K562 (cell line): ENCODE data around the gene LPIN1. TPM values are rescaled to one million over a fixed set of nuclear protein-coding genes. Genes with fewer than 3 reads are reported as not detected.

Experiments
- ATAC-seq: fragments of 200-7000 bp; cut with Tn5 transposase; 3 replicates; pipeline ENCODE4 v1.9.1; 2020; ENCODE audit warnings: moderate library complexity
- BruUV-seq: library from RNA; stranded (reverse); fragments of 400-500 nt; replicated peaks from 2 replicates; lab custom pipeline; 2021; lab: Mats Ljungman, UMichigan
- CTCF ChIA-PET: fragments of 300-600 bp; formaldehyde crosslinking; extraction: SDS; loops from one replicate; lab custom pipeline; 2021; ENCODE audit warnings: low intra/inter-chr PET ratio; lab: Yijun Ruan, JAX
- POLR2A ChIA-PET: fragments of 300-600, 350-650 bp; sonication (Branson Sonifier 250); formaldehyde crosslinking; extraction: SDS; loops from one replicate; lab custom pipeline; 2021; ENCODE audit warnings: antibody characterized with exemption, inconsistent platforms; lab: Yijun Ruan, JAX
- DNase-seq, 4 experiments: peaks; one replicate each; pipeline versions ENCODE4 v3.0.0 to v3.0.0-alpha.2; 2011 to 2018; ENCODE audit warnings: low spot score in 3 of 4, mixed read lengths in 3 of 4; ENCODE audit errors: extremely low read depth in 1 of 4
- FAIRE-seq: peaks from 2 replicates; lab custom pipeline; 2011; peaks lifted over from hg19 to GRCh38; lab: Jason Lieb, UNC
- H2AFZ ChIP-seq: 2 replicates; pipeline ENCODE4 v1.6.0; 2011; ENCODE audit warnings: low read depth, low read length, control low read depth, inconsistent platforms
- H3K27ac ChIP-seq: fragments of 200-600 bp; 3 replicates; pipeline ENCODE4 v1.8.0; 2011; ENCODE audit warnings: low read depth, mild to moderate bottlenecking, control low read depth, inconsistent platforms, low read length, moderate library complexity, mixed read lengths; ENCODE audit errors: extremely low read depth
- H3K27me3 ChIP-seq, 2 experiments: fragments of 300-600 bp in 1 of 2; 2 replicates in 1 of 2; 3 replicates in 1 of 2; pipeline versions ENCODE4 v1.6.0 to v1.8.0; 2011; ENCODE audit warnings: inconsistent platforms in 2 of 2, low read length in 2 of 2, mild to moderate bottlenecking in 1 of 2, mixed read lengths in 1 of 2, moderate library complexity in 1 of 2; ENCODE audit not compliant: control insufficient read depth in 2 of 2, insufficient read depth in 2 of 2
- H3K36me3 ChIP-seq: fragments of 300-600 bp; 3 replicates; pipeline ENCODE4 v1.8.0; 2011; ENCODE audit warnings: mild to moderate bottlenecking, low read length, inconsistent platforms; ENCODE audit not compliant: control insufficient read depth, insufficient read depth
- H3K4me1 ChIP-seq, 2 experiments: fragments of 200-600 bp in 1 of 2; replicated peaks in 1 of 2; 2 replicates in 1 of 2; 3 replicates in 1 of 2; pipeline versions ENCODE4 v1.5.1 to v1.8.0; 2011; ENCODE audit warnings: inconsistent platforms in 2 of 2, low read length in 2 of 2, mild to moderate bottlenecking in 1 of 2, mixed read lengths in 1 of 2, moderate library complexity in 1 of 2; ENCODE audit not compliant: control insufficient read depth in 2 of 2, insufficient read depth in 2 of 2
- H3K4me2 ChIP-seq: 2 replicates; pipeline ENCODE4 v1.6.1; 2011; ENCODE audit warnings: low read length, control low read depth, inconsistent platforms, mixed read lengths; ENCODE audit not compliant: insufficient read depth
- H3K4me3 ChIP-seq: fragments of 200-600 bp; sonication (generic), shearing (Covaris generic); 2 replicates; pipeline ENCODE4 v1.5.1; 2016; ENCODE audit warnings: control low read depth, inconsistent platforms
- H3K79me2 ChIP-seq: fragments of 200-600 bp; 3 replicates; pipeline ENCODE4 v1.8.0; 2011; ENCODE audit warnings: low read length, inconsistent platforms; ENCODE audit not compliant: control insufficient read depth, insufficient read depth
- H3K9ac ChIP-seq, 2 experiments: 2 replicates each; pipeline versions ENCODE4 v1.6.0 to v1.6.1; 2011; ENCODE audit warnings: low read depth in 2 of 2, low read length in 2 of 2, control low read depth in 1 of 2, inconsistent platforms in 1 of 2, mild to moderate bottlenecking in 1 of 2, mixed read lengths in 1 of 2; ENCODE audit not compliant: insufficient read depth in 1 of 2
- H3K9me1 ChIP-seq: one replicate; pipeline ENCODE4 v1.6.0; 2011; ENCODE audit warnings: inconsistent platforms, mild to moderate bottlenecking, low read length, moderate library complexity; ENCODE audit not compliant: control insufficient read depth, insufficient read depth
- H3K9me3 ChIP-seq: replicated peaks from 2 replicates; pipeline ENCODE4 v1.5.1; 2011; ENCODE audit warnings: low read depth, low read length, inconsistent platforms; ENCODE audit not compliant: control insufficient read depth, insufficient read depth
- H4K20me1 ChIP-seq: replicated peaks from 2 replicates; pipeline ENCODE4 v1.6.1; 2011; ENCODE audit warnings: low read length, inconsistent platforms, mixed read lengths; ENCODE audit not compliant: control insufficient read depth, insufficient read depth
- ETV6 ChIP-seq, 3 experiments: fragments of 150-350 bp in 1 of 3; sonication (generic) in 1 of 3; formaldehyde crosslinking in 1 of 3; IDR thresholded peaks; 2 replicates each; pipeline versions ENCODE4 v1.6.1 to v1.8.0; 2014 to 2022; ENCODE audit warnings: borderline replicate concordance in 2 of 3, low read depth in 2 of 3, antibody characterized with exemption in 1 of 3, low read length in 1 of 3, mild to moderate bottlenecking in 1 of 3, missing genetic modification reagents in 1 of 3
- FOXJ3 ChIP-seq: sonication (generic); formaldehyde crosslinking; IDR thresholded peaks from 2 replicates; pipeline ENCODE4 v1.4.0; 2020; ENCODE audit warnings: mild to moderate bottlenecking, missing genetic modification reagents
- NCOA1 ChIP-seq: fragments of 450-650 bp; IDR thresholded peaks from 2 replicates; pipeline ENCODE4 v1.6.1; 2016; ENCODE audit warnings: low read depth
- SRSF1 ChIP-seq: fragments of 200-400 bp; formaldehyde crosslinking; IDR thresholded peaks from 2 replicates; pipeline ENCODE4 v1.6.1; 2017; ENCODE audit warnings: mild to moderate bottlenecking, low read depth, low read length, moderate library complexity
- TOE1 ChIP-seq, 2 experiments: fragments of 450-650 bp in 1 of 2; sonication (generic) in 1 of 2; formaldehyde crosslinking in 1 of 2; IDR thresholded peaks; 2 replicates each; pipeline versions ENCODE4 v1.7.1 to v1.8.0; 2016 to 2022; ENCODE audit warnings: borderline replicate concordance in 2 of 2, mild to moderate bottlenecking in 2 of 2, antibody characterized with exemption in 1 of 2, inconsistent platforms in 1 of 2, low read depth in 1 of 2, missing genetic modification reagents in 1 of 2, moderate library complexity in 1 of 2
- ZNF263 ChIP-seq: sonication (generic); formaldehyde crosslinking; IDR thresholded peaks from 2 replicates; pipeline ENCODE4 v1.8.0; 2022; ENCODE audit warnings: mild to moderate bottlenecking, missing genetic modification reagents, borderline replicate concordance
- ZNF561 ChIP-seq: fragments of 450-650 bp; formaldehyde crosslinking; conservative IDR thresholded peaks from 2 replicates; pipeline ENCODE4 v1.4.0; 2020; ENCODE audit warnings: mild to moderate bottlenecking, moderate library complexity
- ZNF778 ChIP-seq: fragments of 450-650 bp; formaldehyde crosslinking; IDR thresholded peaks from 2 replicates; pipeline ENCODE4 v1.4.0; 2020; ENCODE audit warnings: mild to moderate bottlenecking, moderate library complexity
- WGBS: fragments of 100-300 bp; shearing (Covaris generic); methylation state at CpG from one replicate; pipeline ENCODE4 v1.1.6; 2016; ENCODE audit warnings: low coverage, mixed read lengths; ENCODE audit not compliant: insufficient coverage; ENCODE audit errors: missing lambda C conversion rate; 5-methylcytosine and 5-hydroxymethylcytosine counted together
- in situ Hi-C: fragments of 300-500 bp; cut with MboI; formaldehyde crosslinking; loops from 4 replicates; pipeline ENCODE4 v1.15.0; 2018; ENCODE audit warnings: inconsistent platforms, mixed read lengths
- intact Hi-C: fragments of 100-400 bp; cut with micrococcal nuclease; formaldehyde crosslinking; loops from 2 replicates; pipeline ENCODE4 v1.14.2; 2022
- polyA plus RNA-seq, 8 experiments: library from polyadenylated mRNA; depleted of rRNA in 4 of 8; stranded (reverse) in 5 of 8; unstranded in 3 of 8; fragments of >200 nt; fragmentation: Nextera tagmentation in 2 of 8; fragmentation: Illumina TruSeq in 1 of 8; extraction: Ambion mirVana in 2 of 8; extraction: Trizol in 1 of 8; gene quantifications; 2 replicates each; pipeline versions ENCODE4 v1.2.1 to v1.2.3, GENCODE V29; 2011 to 2014; ENCODE audit warnings: inconsistent platforms in 1 of 8, missing spikeins in 1 of 8
- total RNA-seq, 7 experiments: library from RNA; depleted of rRNA in 6 of 7; stranded (reverse); fragments of >200 nt in 6 of 7; fragmentation: Illumina TruSeq in 2 of 7; extraction: Trizol in 2 of 7; gene quantifications; 2 replicates each; pipeline versions ENCODE4 v1.2.1 to v1.2.3, GENCODE V29; 2011 to 2021; ENCODE audit warnings: low replicate concordance in 1 of 7
- TF ChIP-seq, protein P1 (sequence below): fragments of 250-450 bp; sonication (Bioruptor Pico); IDR thresholded peaks from 2 replicates; pipeline ENCODE4 v1.8.0; 2021; ENCODE audit warnings: borderline replicate concordance, mild to moderate bottlenecking, moderate library complexity; ENCODE audit not compliant: poor library complexity, severe bottlenecking
- TF ChIP-seq, protein P2 (sequence below): fragments of 450-650 bp; IDR thresholded peaks from 2 replicates; pipeline ENCODE4 v1.6.1; 2016; ENCODE audit warnings: borderline replicate concordance

Gene LPIN1
- total and polyA plus RNA-seq, 9 of the 15 experiments (the other 6 are each of a cell fraction or from before 2014, with no cell fraction given) = 9.2 to 84.0 (median 27.8) TPM

DNA sequence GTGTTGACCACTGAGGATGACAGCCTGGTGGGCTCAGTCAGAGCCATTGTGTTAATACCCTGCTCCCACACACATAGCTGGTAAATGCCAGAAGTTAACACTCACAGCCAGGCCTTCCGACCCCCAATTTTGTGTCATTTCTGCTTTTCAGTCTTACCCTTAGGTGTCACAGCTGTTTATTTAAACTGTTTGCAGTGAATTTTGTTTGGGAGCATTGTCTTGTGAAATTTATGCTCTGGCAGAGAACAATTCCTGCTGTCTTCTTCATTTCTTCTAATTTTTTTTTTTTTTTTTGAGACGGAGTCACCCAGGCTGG, 8.2 kb downstream of the LPIN1 start:
- Histone ChIP-seq H3K36me3 (peaks cover 7% of the 10 kb centered on the region; the same call in 2 of the 3 replicates), H3K79me2 (peaks cover 88% of the 10 kb centered on the region), H4K20me1 (peaks cover 26% of the 10 kb centered on the region), H3K4me3 (no peak overlapping the region), H2AFZ (no peak overlapping the region), H3K9me3 (no peaks in the 10 kb centered on the region), H3K27me3 (no peaks in the 10 kb centered on the region), H3K27ac (no peak overlapping the region), H3K4me2 (no peak overlapping the region; the same call in 1 of the 2 replicates), H3K9me1 (no peaks in the 10 kb centered on the region), H3K9ac (no peak overlapping the region), H3K4me1 (peaks cover 30 to 56% of the 10 kb centered on the region in 2 experiments)
- no peak for DNase-seq
- BruUV-seq = no TSS peak
- CTCF ChIA-PET = interaction anchor here (0.5 kb wide), 1 partner anchor 610 kb away, joined by 3 read pairs; no protein-coding TSS in a partner anchor
- in situ Hi-C loops = no loop called here
- no peak for FAIRE-seq
- intact Hi-C loops = no loop called here
- WGBS = 81% methylated on average over 2 of the region's 2 CpGs
- POLR2A ChIA-PET = interaction anchor here (1.5 to 1.6 kb wide), 2 partner anchors 11 to 46 kb away, joined by 3 to 4 read pairs; no protein-coding TSS in a partner anchor
- TF ChIP-seq, protein P1, sequence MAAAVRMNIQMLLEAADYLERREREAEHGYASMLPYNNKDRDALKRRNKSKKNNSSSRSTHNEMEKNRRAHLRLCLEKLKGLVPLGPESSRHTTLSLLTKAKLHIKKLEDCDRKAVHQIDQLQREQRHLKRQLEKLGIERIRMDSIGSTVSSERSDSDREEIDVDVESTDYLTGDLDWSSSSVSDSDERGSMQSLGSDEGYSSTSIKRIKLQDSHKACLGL = no peak
- TF ChIP-seq TOE1 (IDR thresholded peaks at IDR 0.05; ENCODE audit: borderline replicate concordance) (no peak), TOE1 (CRISPR knock-in tag; IDR thresholded peaks at IDR 0.05; ENCODE audit: borderline replicate concordance, low read depth) (no peak), ETV6 (IDR thresholded peaks at IDR 0.05; ENCODE audit: borderline replicate concordance in 1 of 2, low read depth in 2 of 2, low read length in 1 of 2) (no peak), ETV6 (CRISPR knock-in tag; IDR thresholded peaks at IDR 0.05; ENCODE audit: borderline replicate concordance) (no peak), SRSF1 (no peak), ZNF263 (CRISPR knock-in tag) (no peak), FOXJ3 (CRISPR knock-in tag) (no peak), NCOA1 (no peak), ZNF561 (CRISPR knock-in tag) (no peak), ZNF778 (CRISPR knock-in tag) (no peak)
- TF ChIP-seq, protein P2, sequence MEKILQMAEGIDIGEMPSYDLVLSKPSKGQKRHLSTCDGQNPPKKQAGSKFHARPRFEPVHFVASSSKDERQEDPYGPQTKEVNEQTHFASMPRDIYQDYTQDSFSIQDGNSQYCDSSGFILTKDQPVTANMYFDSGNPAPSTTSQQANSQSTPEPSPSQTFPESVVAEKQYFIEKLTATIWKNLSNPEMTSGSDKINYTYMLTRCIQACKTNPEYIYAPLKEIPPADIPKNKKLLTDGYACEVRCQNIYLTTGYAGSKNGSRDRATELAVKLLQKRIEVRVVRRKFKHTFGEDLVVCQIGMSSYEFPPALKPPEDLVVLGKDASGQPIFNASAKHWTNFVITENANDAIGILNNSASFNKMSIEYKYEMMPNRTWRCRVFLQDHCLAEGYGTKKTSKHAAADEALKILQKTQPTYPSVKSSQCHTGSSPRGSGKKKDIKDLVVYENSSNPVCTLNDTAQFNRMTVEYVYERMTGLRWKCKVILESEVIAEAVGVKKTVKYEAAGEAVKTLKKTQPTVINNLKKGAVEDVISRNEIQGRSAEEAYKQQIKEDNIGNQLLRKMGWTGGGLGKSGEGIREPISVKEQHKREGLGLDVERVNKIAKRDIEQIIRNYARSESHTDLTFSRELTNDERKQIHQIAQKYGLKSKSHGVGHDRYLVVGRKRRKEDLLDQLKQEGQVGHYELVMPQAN = no peak
- TF ChIP-seq, all 486 proteins: peak for 0
- no peak for ATAC-seq
